Activated gamma-delta T cell treated with Interleukin-2 at 50 U/mL for 16 hours (primary cell): ENCODE measurements around the gene PLAAT3.
"Not testable (repeated sequence)": the region's sequence is repeated elsewhere in the genome, so short reads cannot be mapped to it uniquely, and the experiment has no call there.

Source experiments
- DNase-seq: peaks from one replicate; pipeline ENCODE4 v3.0.0-alpha.2; 2020

PLAAT3 gene

DNA sequence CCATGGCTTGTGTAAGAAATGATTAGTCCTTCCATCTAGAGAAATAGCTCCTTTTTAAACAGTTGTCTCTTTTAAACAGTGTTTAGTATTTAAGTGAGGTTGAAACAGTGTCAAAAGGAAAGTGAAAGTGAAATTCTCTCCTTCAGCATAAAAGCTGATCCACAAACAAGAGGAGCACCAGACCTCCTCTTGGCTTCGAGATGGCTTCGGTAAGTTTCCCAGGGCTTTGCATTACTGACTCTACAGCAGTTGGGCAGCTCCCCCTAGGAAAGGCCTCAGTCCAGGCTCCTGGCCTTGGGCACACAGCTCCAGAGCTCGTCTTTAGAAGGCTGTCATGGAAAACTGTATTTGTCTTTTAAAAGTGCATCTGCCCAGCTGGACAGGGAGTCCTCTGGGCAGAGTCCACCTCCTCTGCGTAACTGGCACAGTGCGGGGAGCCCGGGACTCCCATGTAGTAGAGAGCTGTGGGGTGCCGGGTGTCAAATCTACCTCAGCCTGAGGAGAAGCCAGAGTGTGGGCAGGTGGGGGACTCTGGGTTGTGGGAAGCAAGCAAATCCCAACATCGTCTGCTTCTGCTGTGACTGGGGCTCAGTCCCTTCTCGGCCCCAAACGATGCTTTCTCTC, 77.5 kb downstream of the PLAAT3 start, which contains the start of gene PLAAT4:
Gene PLAAT4 (plus strand): TSS at position 140 of the 624 bp plus-strand sequence. CDS start 61 bp downstream, at position 201.
- DNase-seq = no peak

DNA sequence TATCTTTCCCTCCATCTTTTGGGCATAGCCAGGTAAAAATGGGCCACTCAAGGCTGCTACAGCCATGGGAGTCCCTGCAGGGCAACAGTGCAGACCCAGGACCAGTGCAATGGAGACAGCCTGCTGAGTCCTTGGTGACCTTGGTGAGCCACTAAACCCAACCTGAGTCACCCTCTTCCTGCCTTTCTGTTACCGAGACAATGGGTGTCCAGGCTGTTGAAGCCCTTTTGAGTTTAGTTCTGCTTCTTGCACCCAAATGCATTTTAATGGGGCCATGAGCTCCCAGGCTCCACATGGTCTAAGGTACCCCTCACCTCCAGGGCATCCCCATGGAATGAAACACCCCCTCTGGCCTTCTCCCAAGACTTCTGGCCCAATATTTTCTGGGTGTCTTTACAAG, 78.5 kb downstream of the PLAAT3 start:
- DNase-seq = peak; percentile 53

DNA sequence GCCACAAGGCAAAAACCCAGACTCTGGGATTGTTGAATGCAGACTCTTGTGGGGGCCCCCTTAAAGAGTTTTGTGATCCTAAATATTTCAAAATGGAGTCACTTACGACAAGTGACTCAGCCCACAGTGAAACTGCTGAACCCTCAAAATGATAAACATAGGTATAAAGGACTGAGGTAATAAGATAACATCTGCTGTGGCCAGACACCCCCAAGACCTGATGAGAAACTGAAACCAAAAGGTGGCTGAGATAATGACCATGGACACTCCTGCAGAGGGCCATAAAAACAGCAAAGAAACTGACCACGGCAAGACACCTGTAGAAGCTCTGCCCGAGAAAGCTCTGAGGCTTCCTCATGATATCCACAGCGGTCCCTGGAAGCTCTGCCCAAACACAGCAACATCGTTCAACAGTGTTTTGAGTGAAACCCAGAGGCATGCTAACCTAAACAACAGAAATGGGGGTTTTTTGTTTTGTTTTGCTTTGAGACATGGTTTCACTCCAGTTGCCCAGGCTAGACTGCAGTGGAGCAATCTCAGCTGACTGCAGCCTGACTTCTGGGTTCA, 79.3 kb downstream of the PLAAT3 start:
- DNase-seq = no peak

DNA sequence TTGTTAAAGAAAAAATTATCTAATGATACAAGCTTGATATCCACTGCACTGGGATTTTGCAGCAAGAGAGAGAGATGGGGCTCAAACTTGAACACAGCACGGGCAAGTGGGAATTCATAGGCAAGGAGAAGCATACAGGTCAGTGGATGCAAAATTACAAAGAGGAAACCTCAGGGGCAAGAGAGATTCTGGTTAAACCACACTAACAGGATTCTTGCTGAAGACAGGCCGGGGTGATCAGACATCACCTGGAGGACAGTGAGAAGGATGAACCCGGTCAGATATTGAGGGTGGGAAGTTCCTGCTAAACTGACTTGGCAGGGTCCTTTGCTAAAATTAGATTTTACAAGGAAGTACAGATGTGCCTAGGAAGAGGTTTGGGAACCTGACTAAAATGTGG, 80.2 kb downstream of the PLAAT3 start:
- DNase-seq = no peak

DNA sequence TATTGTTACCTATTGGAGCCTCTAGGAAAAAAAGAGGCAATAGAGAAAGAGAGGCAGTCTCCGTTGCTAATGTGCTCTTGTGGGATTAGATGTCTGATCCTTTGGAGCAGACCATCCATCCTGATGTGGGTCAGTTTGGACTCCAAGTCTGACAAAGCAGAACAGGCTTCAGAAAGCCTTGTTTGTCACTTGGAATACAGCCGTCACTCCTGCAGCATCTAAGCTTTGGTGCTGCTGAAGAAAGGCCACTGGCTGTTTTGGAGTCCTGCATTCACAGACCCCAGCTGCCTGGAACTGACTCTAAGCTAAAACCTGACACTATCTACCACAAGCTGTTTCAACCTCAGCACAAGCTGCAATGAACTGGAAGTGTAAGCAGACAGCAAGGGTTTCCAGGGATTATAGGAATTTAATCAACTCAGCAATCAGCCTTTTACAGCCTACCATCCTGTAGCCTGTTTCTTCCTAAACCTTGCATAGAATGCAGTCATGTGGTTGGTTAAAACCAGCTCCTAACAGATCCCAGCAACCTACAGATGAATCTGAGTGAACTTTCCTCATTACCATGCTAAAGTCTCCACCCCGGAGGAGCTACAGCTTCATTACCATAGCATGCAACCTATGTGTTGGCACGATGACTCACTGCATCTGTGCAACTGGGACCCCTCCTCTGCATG, 81.3 kb downstream of the PLAAT3 start:
- no peak for DNase-seq

DNA sequence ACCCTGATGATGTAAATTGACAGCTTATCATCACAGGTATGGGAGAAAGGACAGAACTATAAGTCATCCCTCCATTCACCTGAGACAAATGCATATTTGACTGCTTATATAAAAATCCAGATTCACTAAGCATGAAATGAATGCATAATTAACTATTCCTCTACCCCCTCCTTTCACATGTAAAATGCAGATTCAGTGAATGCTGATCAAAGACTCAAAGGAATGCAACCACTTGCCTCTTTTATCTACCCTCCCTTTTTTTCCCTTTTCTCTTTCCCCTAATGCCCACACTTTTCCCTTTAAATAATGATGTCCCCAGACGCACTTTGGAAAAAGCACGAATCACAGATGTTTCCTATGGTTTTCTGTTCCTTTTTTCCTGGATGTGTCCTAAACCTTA, 82.1 kb downstream of the PLAAT3 start:
- no peak for DNase-seq

DNA sequence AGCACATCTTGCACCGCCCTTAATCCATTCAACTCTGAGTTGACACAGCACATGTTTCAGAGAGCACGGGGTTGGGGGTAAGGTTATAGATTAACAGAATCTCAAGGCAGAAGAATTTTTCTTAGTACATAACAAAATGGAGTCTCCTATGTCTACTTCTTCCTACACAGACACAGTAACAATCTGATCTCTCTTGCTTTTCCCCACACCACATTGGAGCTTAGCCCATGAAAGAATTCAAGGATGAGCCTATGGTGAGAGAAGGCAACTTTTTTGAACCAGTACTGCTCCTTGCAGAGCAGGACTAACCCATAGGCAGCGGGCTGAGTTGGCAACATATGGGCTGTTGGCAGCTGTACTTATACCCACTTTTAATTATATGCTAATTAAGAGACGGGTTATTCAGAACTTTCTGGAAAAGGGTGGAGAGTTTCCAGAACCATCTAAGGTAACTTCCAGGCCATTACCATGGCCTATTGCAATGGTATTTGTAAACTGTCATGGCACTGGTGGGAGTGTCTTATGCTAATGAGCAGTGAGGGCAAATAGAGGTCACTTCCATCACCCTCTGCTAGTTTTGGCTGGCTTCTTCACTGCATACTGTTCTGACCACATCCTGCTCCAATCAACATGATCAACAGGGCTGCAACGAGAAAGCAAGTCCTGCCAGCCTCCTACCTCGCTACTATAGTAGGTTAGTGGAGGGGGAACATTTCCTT, 83.0 kb downstream of the PLAAT3 start:
- DNase-seq = peak; percentile 65

DNA sequence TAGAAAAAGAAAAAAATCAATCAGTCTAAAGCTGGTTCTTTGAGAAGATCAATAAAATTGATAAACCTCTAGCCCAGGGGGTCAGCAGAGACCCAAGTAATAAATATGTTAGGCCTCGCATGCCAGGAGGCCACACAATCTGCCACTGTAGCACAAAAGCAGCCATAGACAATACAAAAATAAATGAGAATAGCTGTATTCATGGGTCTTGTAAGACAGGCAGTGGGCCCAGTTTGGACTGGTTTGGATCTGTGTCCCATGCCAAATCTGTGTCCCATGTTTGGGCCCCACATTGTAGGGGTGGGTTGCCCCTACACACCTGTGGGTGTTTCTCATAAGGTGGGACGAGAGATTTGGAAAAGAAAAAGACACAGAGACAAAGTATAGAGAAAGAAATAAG, 84.2 kb downstream of the PLAAT3 start:
- DNase-seq = no peak

DNA sequence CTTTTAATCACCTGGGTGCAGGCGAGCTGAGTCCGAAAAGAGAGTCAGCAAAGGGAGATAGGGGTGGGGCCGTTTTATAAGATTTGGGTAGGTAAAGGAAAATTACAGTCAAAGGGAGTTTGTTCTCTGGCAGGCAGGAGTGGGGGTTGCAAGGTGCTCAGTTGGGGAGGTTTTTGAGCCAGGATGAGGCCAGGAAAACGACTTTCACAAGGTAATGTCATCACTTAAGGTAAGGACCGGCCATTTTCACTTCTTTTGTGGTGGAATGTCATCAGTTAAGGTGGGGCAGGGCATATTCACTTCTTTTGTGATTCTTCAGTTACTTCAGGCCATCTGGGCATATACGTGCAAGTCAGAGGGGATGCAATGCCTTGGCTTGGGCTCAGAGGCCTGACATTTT, 84.9 kb downstream of the PLAAT3 start:
- not testable (repeated sequence) for DNase-seq

DNA sequence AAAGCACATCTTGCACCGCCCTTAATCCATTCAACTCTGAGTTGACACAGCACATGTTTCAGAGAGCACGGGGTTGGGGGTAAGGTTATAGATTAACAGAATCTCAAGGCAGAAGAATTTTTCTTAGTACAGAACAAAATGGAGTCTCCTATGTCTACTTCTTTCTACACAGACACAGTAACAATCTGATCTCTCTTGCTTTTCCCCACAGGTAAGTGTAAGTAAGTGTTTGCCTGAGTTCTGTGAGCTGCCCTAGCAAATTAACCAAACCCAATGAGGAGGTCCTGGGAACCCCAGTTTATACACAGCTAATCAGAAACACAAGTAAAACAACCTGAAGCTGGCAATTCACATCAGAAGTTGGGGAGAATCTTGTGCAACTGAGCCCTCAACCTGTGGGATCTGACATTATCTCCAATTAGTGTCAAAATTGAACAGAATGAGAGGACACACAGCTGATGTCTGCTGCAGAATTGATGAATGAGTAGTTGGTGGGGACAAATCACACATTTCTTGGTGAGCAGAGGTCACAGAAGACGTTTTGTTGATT, 85.4 kb downstream of the PLAAT3 start:
- DNase-seq = not testable (repeated sequence)

DNA sequence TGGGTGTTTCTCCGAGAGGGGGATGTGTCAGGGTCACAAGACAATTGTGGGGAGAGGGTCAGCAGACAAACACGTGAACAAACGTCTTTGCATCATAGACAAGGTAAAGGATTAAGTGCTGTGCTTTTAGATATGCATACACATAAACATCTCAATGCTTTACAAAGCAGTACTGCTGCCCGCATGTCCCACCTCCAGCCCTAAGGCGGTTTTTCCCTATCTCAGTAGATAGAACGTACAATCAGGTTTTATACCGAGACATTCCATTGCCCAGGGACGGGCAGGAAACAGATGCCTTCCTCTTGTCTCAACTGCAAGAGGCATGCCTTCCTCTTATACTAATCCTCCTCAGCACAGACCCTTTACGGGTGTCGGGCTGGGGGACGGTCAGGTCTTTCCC, 86.1 kb downstream of the PLAAT3 start:
- DNase-seq = not testable (repeated sequence)

DNA sequence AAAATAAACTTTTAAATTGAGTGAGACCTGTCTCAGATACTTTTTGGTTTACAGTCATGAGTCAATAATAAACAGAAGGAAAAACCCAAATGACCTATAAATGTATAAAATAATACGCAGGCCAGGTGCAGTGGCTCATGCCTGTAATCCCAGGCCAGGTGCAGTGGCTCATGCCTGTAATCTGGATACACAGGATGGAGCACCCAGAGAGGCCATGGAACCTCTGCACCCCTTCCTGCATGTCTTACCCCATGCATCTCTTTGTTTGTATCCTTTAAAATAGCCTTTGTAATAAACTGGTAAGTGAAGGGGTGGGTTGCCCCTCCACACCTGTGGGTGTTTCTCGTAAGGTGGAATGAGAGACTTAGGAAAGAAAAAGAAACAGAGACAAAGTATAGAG, 86.6 kb downstream of the PLAAT3 start:
- DNase-seq = no peak
